MM.1S (cell line): Measurements from ENCODE around the gene ANXA6.

Experiments
- DNase-seq: peaks from one replicate; pipeline ENCODE4 v3.0.0-alpha.2; 2015
- H2AFZ ChIP-seq: fragments of 300-600 bp; sonication (generic); 2 replicates; pipeline ENCODE4 v1.6.0; 2016; ENCODE audit warnings: antibody characterized with exemption, low read length
- H3F3A ChIP-seq: fragments of 300-600 bp; sonication (generic); 2 replicates; pipeline ENCODE4 v1.6.1; 2016; ENCODE audit warnings: mild to moderate bottlenecking, antibody characterized with exemption, low read length, moderate library complexity, mixed read lengths; ENCODE audit not compliant: insufficient read depth
- H3K27ac ChIP-seq: fragments of 300-600 bp; sonication (generic); 2 replicates; pipeline ENCODE4 v1.5.1; 2016; ENCODE audit warnings: mild to moderate bottlenecking, low read length
- H3K27me3 ChIP-seq: fragments of 300-600 bp; sonication (generic); replicated peaks from 2 replicates; pipeline ENCODE4 v1.6.0; 2016; ENCODE audit warnings: low read length; ENCODE audit not compliant: insufficient read depth
- H3K36me3 ChIP-seq: fragments of 300-600 bp; sonication (generic); replicated peaks from 2 replicates; pipeline ENCODE4 v1.6.1; 2016; ENCODE audit warnings: mild to moderate bottlenecking, low read length, mixed read lengths; ENCODE audit not compliant: insufficient read depth
- H3K4me1 ChIP-seq: fragments of 300-600 bp; sonication (generic); 2 replicates; pipeline ENCODE4 v1.6.1; 2016; ENCODE audit warnings: low read length, mixed read lengths
- H3K4me2 ChIP-seq: fragments of 300-600 bp; sonication (generic); 2 replicates; pipeline ENCODE4 v1.6.0; 2016; ENCODE audit warnings: low read depth, low read length
- H3K4me3 ChIP-seq: fragments of 300-600 bp; sonication (generic); 2 replicates; pipeline ENCODE4 v1.5.1; 2016; ENCODE audit warnings: low read length, mixed read lengths
- H3K79me2 ChIP-seq: fragments of 300-600 bp; sonication (generic); 2 replicates; pipeline ENCODE4 v1.6.1; 2016; ENCODE audit warnings: mixed run types, low read length, mixed read lengths
- H3K9ac ChIP-seq: fragments of 300-600 bp; sonication (generic); 2 replicates; pipeline ENCODE4 v1.6.1; 2016; ENCODE audit warnings: low read length, mixed read lengths
- H3K9me2 ChIP-seq: fragments of 300-600 bp; sonication (generic); replicated peaks from 2 replicates; pipeline ENCODE4 v1.6.1; 2016; ENCODE audit warnings: mild to moderate bottlenecking, low read length, mixed read lengths; ENCODE audit not compliant: insufficient read depth
- H3K9me3 ChIP-seq: fragments of 300-600 bp; sonication (generic); replicated peaks from 2 replicates; pipeline ENCODE4 v1.6.1; 2016; ENCODE audit warnings: mild to moderate bottlenecking, low read length, mixed read lengths; ENCODE audit not compliant: insufficient read depth
- H4K20me1 ChIP-seq: fragments of 300-600 bp; sonication (generic); 2 replicates; pipeline ENCODE4 v1.6.1; 2016; ENCODE audit warnings: mild to moderate bottlenecking, low read length, moderate library complexity, mixed read lengths; ENCODE audit not compliant: insufficient read depth
- EZH2 ChIP-seq: fragments of 300-600 bp; sonication (generic); optimal IDR thresholded peaks from 2 replicates; pipeline ENCODE3; 2017; ENCODE audit warnings: low read depth, mild to moderate bottlenecking, antibody characterized with exemption, low read length, mixed read lengths
- EZH2phosphoT487 ChIP-seq: fragments of 300-600 bp; sonication (generic); IDR thresholded peaks from 2 replicates; pipeline ENCODE4 v1.6.1; 2018; ENCODE audit warnings: antibody characterized with exemption, low read length
- TF ChIP-seq, protein P1 (sequence below): fragments of 300-600 bp; sonication (generic); IDR thresholded peaks from 2 replicates; pipeline ENCODE4 v1.5.1; 2016; ENCODE audit warnings: antibody characterized with exemption, low read length, mixed read lengths

ANXA6 gene

GRCh38 chr5:151101151-151101550, 56.4 kb downstream of the ANXA6 start:
- H3K36me3 ChIP-seq: peaks cover 9% of the 10 kb centered on the region
- no peak overlapping the region for H3K4me2 ChIP-seq
- no peaks in the 10 kb centered on the region for H3K79me2 ChIP-seq
- no peak overlapping the region for H3K27ac ChIP-seq
- H2AFZ ChIP-seq: no peak overlapping the region
- H3K4me1 ChIP-seq: peaks cover 7% of the 10 kb centered on the region
- no peak overlapping the region for H3K4me3 ChIP-seq
- TF ChIP-seq EZH2phosphoT487 (no peak), EZH2 (no peak)
- TF ChIP-seq, protein P1, sequence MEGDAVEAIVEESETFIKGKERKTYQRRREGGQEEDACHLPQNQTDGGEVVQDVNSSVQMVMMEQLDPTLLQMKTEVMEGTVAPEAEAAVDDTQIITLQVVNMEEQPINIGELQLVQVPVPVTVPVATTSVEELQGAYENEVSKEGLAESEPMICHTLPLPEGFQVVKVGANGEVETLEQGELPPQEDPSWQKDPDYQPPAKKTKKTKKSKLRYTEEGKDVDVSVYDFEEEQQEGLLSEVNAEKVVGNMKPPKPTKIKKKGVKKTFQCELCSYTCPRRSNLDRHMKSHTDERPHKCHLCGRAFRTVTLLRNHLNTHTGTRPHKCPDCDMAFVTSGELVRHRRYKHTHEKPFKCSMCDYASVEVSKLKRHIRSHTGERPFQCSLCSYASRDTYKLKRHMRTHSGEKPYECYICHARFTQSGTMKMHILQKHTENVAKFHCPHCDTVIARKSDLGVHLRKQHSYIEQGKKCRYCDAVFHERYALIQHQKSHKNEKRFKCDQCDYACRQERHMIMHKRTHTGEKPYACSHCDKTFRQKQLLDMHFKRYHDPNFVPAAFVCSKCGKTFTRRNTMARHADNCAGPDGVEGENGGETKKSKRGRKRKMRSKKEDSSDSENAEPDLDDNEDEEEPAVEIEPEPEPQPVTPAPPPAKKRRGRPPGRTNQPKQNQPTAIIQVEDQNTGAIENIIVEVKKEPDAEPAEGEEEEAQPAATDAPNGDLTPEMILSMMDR: no peak
- no peak overlapping the region for H3K9ac ChIP-seq
- H3K9me2 ChIP-seq: no peaks in the 10 kb centered on the region
- H3F3A ChIP-seq: peaks cover 14% of the 10 kb centered on the region
- no peaks in the 10 kb centered on the region for H4K20me1 ChIP-seq
- no peak for DNase-seq
- H3K9me3 ChIP-seq: no peaks in the 10 kb centered on the region
- H3K27me3 ChIP-seq: no peaks in the 10 kb centered on the region

GRCh38 chr5:151100681-151101080, 56.9 kb downstream of the ANXA6 start:
- Histone ChIP-seq H3K4me2 (no peak overlapping the region), H3K9me3 (no peaks in the 10 kb centered on the region), H3F3A (peaks cover 19% of the 10 kb centered on the region), H4K20me1 (no peaks in the 10 kb centered on the region), H3K79me2 (no peaks in the 10 kb centered on the region), H3K4me3 (no peak overlapping the region), H3K36me3 (peaks cover 9% of the 10 kb centered on the region), H3K4me1 (peaks cover 12% of the 10 kb centered on the region), H3K9me2 (no peaks in the 10 kb centered on the region), H3K9ac (no peak overlapping the region), H3K27me3 (no peaks in the 10 kb centered on the region), H3K27ac (no peak overlapping the region), H2AFZ (no peak overlapping the region)
- TF ChIP-seq EZH2phosphoT487 (no peak), EZH2 (no peak)
- TF ChIP-seq, protein P1: no peak
- DNase-seq: no peak

- no peaks in the 10 kb centered on the region for H3K9me2 ChIP-seq
- H3F3A ChIP-seq: peaks cover 37% of the 10 kb centered on the region
- peaks cover 5% of the 10 kb centered on the region; the same call in 1 of the 2 replicates for H3K36me3 ChIP-seq
- no peaks in the 10 kb centered on the region for H3K79me2 ChIP-seq
- H3K4me2 ChIP-seq: no peak overlapping the region
- no peak for TF ChIP-seq EZH2
- TF ChIP-seq, protein P1: no peak
- TF ChIP-seq EZH2phosphoT487: no peak
- no peak overlapping the region for H3K27ac ChIP-seq
- no peaks in the 10 kb centered on the region for H4K20me1 ChIP-seq
- DNase-seq: no peak
- peaks cover 30% of the 10 kb centered on the region for H3K4me1 ChIP-seq
- no peaks in the 10 kb centered on the region for H3K9me3 ChIP-seq
- no peaks in the 10 kb centered on the region for H3K27me3 ChIP-seq
- H3K9ac ChIP-seq: no peak overlapping the region
- H3K4me3 ChIP-seq: no peak overlapping the region
- no peak overlapping the region for H2AFZ ChIP-seq
Observed at GRCh38 chr5:151098768-151099121, 58.8 kb downstream of the ANXA6 start.
